Ovary (tissue), 9 donors: Measurements from ENCODE around the gene AUTS2. TPM values are rescaled to one million over a fixed set of nuclear protein-coding genes. Genes with fewer than 3 reads are reported as not detected.

ENCODE experiments used
- DNase-seq, 5 donors: peaks; one replicate each; pipeline ENCODE4 v3.0.0-alpha.2; 2019 to 2020
- H3K27ac ChIP-seq, 2 donors: fragments of 200-600 bp; one replicate each; pipeline versions ENCODE4 v1.5.1 to v1.8.0; 2019 to 2022
- H3K27me3 ChIP-seq: fragments of 200-600 bp; one replicate; pipeline ENCODE4 v1.8.0; 2022
- H3K36me3 ChIP-seq: fragments of 200-600 bp; sonication (generic); one replicate; pipeline ENCODE4 v1.5.1; 2019
- H3K4me1 ChIP-seq: one replicate; pipeline ENCODE4 v1.8.1; 2013; ENCODE audit warnings: mild to moderate bottlenecking, moderate library complexity; ENCODE audit not compliant: insufficient read depth
- H3K4me3 ChIP-seq: fragments of 200-600 bp; sonication (generic); one replicate; pipeline ENCODE4 v1.5.1; 2017
- H3K9me3 ChIP-seq, 2 donors: fragments of 200-600 bp in 1 of 2; sonication (generic) in 1 of 2; one replicate each; pipeline versions ENCODE4 v1.5.1 to v1.8.1; 2013 to 2019; ENCODE audit warnings: mild to moderate bottlenecking in 1 of 2, moderate library complexity in 1 of 2
- EP300 ChIP-seq: sonication (generic); formaldehyde crosslinking; IDR thresholded peaks from one replicate; pipeline ENCODE4 v1.6.1; 2017; ENCODE audit warnings: antibody characterized with exemption
- POLR2A ChIP-seq: fragments of 450-650 bp; IDR thresholded peaks from one replicate; pipeline ENCODE4 v1.6.1; 2017; ENCODE audit warnings: antibody characterized with exemption, mild to moderate bottlenecking, moderate library complexity
- WGBS, 3 donors: extraction: QIAGEN DNeasy Blood & Tissue Kit in 1 of 3; methylation state at CpG; one replicate each; pipeline versions ENCODE4 v1.1.5 to v1.1.7; 2013 to 2017; 5-methylcytosine and 5-hydroxymethylcytosine counted together
- intact Hi-C, 4 donors: fragments of 100-400 bp; cut with DNase I; formaldehyde crosslinking; loops; one replicate each; pipeline versions ENCODE4 v1.11.0 to v1.15.1; 2022 to 2023
- polyA plus RNA-seq, 2 donors: library from polyadenylated mRNA; stranded (reverse); fragments of 200-250 nt in 1 of 2; fragments of 350-450 nt in 1 of 2; fragmentation: Illumina TruSeq in 1 of 2; extraction: RNeasy Lipid Tissue Mini Kit (QIAGEN cat#74804) in 1 of 2; gene quantifications; one replicate each; pipeline ENCODE4 v1.2.3, GENCODE V29; 2013 to 2014
- total RNA-seq, 7 donors: library from RNA; depleted of rRNA in 2 of 7; stranded (reverse); fragments of >200 nt in 2 of 7; fragmentation: NEBNext Ultra II Directional in 3 of 7; extraction: Animal tissue kit (Norgen Biotek cat#: 25700) in 3 of 7; gene quantifications; one replicate each; pipeline versions ENCODE4 v1.1.0 to v1.2.4, GENCODE V29; 2016 to 2023
- TF ChIP-seq, protein P1 (sequence below), 3 donors: fragments of 450-650 bp in 2 of 3; fragments of 200-600 bp in 1 of 3; IDR thresholded peaks; one replicate each; pipeline versions ENCODE4 v1.5.1 to v1.8.0; 2016 to 2022; ENCODE audit warnings: antibody characterized with exemption in 3 of 3, mild to moderate bottlenecking in 1 of 3
- donor health status: DM: no; HTN: no; CAD: no; lungs with moderate emphysema.
- donor health status: DM: no; HTN: no; CAD: no.
- donor health status: Bipolar disorder and iron deficiency.
- donor health status: DM: yes; HTN: yes; CAD: no.
- donor health status: DM: no; HTN: no; CAD: no.
- donor health status: DM: yes; HTN: yes; CAD: no.

AUTS2 gene
- total and polyA plus RNA-seq, 9 donors = 18.3 to 60.9 (median 44.9) TPM

DNA sequence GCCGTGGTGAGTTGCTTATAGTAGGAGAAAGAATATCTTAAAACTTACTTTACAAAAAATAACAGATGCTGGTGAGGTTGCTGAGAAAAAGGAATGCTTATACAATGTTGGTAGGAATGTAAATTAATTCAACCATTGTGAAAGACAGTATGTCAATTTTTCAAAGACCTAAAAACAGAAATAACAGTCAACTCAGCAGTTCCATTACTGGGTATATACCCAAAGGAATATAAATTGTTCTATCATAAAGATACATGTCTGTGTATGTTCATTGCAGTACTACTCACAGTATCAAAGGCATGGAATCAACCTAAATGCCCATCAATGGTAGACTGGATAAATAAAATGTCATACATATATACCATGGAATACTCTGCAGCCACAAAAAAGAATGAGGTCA lies 420.4 kb downstream of the AUTS2 start:
- 88 to 96% (median 89%) methylated on average over 1 of the region's 1 CpG for WGBS, 3 donors
- Histone ChIP-seq H3K27me3 (no peaks in the 10 kb centered on the region), H3K27ac (no peak overlapping the region), H3K9me3 (no peaks in the 10 kb centered on the region), H3K4me1 (peaks cover 9% of the 10 kb centered on the region), H3K4me3 (no peak overlapping the region), H3K36me3 (no peaks in the 10 kb centered on the region)
- TF ChIP-seq, protein P1, sequence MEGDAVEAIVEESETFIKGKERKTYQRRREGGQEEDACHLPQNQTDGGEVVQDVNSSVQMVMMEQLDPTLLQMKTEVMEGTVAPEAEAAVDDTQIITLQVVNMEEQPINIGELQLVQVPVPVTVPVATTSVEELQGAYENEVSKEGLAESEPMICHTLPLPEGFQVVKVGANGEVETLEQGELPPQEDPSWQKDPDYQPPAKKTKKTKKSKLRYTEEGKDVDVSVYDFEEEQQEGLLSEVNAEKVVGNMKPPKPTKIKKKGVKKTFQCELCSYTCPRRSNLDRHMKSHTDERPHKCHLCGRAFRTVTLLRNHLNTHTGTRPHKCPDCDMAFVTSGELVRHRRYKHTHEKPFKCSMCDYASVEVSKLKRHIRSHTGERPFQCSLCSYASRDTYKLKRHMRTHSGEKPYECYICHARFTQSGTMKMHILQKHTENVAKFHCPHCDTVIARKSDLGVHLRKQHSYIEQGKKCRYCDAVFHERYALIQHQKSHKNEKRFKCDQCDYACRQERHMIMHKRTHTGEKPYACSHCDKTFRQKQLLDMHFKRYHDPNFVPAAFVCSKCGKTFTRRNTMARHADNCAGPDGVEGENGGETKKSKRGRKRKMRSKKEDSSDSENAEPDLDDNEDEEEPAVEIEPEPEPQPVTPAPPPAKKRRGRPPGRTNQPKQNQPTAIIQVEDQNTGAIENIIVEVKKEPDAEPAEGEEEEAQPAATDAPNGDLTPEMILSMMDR (IDR thresholded peaks at IDR 0.05) = no peak
- TF ChIP-seq POLR2A (no peak), EP300 (no peak)
- intact Hi-C loops = no loop called here
- no peak for DNase-seq

DNA sequence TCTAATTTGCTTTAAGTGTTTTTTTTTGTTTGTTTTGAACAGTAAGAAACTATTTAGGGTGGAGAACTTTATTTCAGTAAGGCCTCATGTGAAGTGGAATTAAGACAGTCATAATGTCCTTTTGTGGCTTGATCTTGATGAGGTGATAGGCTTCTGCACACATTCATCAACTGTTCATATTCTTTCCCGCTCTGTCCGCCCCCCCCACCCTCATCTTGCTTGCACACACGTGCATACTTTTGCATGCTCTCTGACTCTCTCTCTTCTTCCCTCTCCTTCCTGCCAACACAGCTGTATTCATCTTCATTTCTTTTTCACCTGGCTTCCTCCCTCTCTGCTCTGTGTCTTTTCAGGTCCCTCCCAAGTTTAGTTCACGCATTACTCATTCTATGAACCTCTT lies 429.6 kb downstream of the AUTS2 start:
- Histone ChIP-seq H3K27me3 (no peaks in the 10 kb centered on the region), H3K36me3 (no peaks in the 10 kb centered on the region), H3K27ac (no peak overlapping the region), H3K4me1 (peaks cover 4% of the 10 kb centered on the region), H3K9me3 (no peaks in the 10 kb centered on the region), H3K4me3 (no peak overlapping the region)
- intact Hi-C loops = no loop called here
- TF ChIP-seq EP300 (no peak), POLR2A (no peak)
- TF ChIP-seq, protein P1 (IDR thresholded peaks at IDR 0.05) = no peak
- WGBS, 3 donors = 80 to 82% (median 82%) methylated on average over 4 of the region's 4 CpGs
- no peak for DNase-seq

DNA sequence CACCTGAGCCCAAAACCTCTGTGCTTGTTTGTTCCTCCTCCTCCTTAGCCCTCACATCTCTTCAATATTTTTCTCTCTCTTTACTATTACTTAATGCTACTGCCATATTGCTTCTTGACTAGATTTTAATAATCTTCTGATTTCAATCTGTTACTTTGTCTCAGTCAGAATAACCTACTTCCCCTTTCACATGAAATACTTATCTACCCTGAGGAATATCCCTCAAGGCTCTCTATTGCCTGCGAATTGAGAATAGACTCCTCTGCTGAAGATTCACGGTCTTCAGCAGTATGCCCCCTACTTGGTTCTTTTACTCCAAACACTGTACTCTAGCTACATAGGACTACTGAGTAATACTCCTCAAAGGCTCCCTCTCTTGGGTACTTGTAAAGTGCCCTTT lies 430.3 kb downstream of the AUTS2 start:
- H3K27ac ChIP-seq = no peak overlapping the region
- H3K36me3 ChIP-seq = no peaks in the 10 kb centered on the region
- no peaks in the 10 kb centered on the region for H3K9me3 ChIP-seq
- no peak overlapping the region for H3K4me3 ChIP-seq
- no peaks in the 10 kb centered on the region for H3K27me3 ChIP-seq
- intact Hi-C loops = no loop called here
- 95 to 96% (median 96%) methylated on average over 2 of the region's 2 CpGs for WGBS, 3 donors
- DNase-seq = no peak
- TF ChIP-seq, protein P1 (IDR thresholded peaks at IDR 0.05) = no peak
- TF ChIP-seq EP300 (no peak), POLR2A (no peak)
- peaks cover 4% of the 10 kb centered on the region for H3K4me1 ChIP-seq

DNA sequence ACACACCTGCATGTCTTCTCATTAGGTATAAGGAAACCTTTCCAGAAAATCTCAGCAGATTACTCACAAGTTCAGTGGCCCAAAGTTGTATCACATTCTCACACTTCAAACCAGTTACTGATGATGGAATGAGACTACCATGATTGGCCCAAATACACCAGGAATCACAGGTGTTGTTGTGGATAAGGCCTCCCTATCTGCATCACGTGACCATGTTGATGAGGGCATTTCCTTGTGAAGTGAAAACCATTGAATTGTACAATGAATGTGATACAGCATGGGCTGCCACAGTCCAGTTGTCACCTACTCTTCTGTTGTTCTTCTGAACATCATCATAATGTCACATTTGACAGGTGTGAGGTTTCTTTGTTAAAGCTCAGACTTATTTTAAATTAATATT lies 431.7 kb downstream of the AUTS2 start:
- H3K27me3 ChIP-seq = no peaks in the 10 kb centered on the region
- DNase-seq = no peak
- no peaks in the 10 kb centered on the region for H3K36me3 ChIP-seq
- no peaks in the 10 kb centered on the region for H3K9me3 ChIP-seq
- H3K27ac ChIP-seq = no peak overlapping the region
- TF ChIP-seq EP300 = no peak
- TF ChIP-seq, protein P1 (IDR thresholded peaks at IDR 0.05) = no peak
- no peak for TF ChIP-seq POLR2A
- no peak overlapping the region for H3K4me3 ChIP-seq
- intact Hi-C loops = no loop called here
- 86 to 96% (median 87%) methylated on average over 1 of the region's 1 CpG for WGBS, 3 donors
- H3K4me1 ChIP-seq = peaks cover 4% of the 10 kb centered on the region

DNA sequence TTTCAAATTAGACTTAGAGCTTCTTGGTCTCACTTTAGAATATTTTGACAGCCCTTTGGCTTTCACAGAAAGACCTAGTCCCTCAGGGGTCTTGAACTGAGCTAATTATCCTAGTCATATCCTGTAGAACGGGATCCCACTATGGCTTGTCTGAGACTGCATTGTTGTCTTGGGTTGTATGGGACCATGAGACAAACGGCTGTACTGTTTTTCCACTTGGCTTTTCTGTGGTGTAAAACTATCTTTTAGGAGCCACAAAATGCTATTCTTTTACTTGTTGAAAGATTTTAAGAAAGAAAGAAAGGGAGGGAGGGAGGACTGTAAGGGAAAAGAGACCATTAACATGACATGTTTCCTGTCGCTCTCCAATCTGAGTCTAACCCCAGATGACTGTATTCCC lies 432.5 kb downstream of the AUTS2 start:
- intact Hi-C loops = no loop called here
- H3K27me3 ChIP-seq = no peaks in the 10 kb centered on the region

More for the DNA sequence above, 432.5 kb downstream of the AUTS2 start:
- no peaks in the 10 kb centered on the region for H3K9me3 ChIP-seq
- H3K4me1 ChIP-seq = peaks cover 4% of the 10 kb centered on the region
- no peak for DNase-seq
- H3K27ac ChIP-seq = no peak overlapping the region
- TF ChIP-seq, protein P1 (IDR thresholded peaks at IDR 0.05) = no peak
- no peak for TF ChIP-seq POLR2A
- no peak for TF ChIP-seq EP300
- no peak overlapping the region for H3K4me3 ChIP-seq
- 89 to 96% (median 94%) methylated on average over 3 of the region's 3 CpGs for WGBS, 3 donors
- H3K36me3 ChIP-seq = no peaks in the 10 kb centered on the region
